ENCODE data around the gene SUPT3H.

SUPT3H gene

GRCh38 chr6:45006893-45007292 lies 370.8 kb downstream of the SUPT3H start:
- DNase-seq, result no peak

DNA sequence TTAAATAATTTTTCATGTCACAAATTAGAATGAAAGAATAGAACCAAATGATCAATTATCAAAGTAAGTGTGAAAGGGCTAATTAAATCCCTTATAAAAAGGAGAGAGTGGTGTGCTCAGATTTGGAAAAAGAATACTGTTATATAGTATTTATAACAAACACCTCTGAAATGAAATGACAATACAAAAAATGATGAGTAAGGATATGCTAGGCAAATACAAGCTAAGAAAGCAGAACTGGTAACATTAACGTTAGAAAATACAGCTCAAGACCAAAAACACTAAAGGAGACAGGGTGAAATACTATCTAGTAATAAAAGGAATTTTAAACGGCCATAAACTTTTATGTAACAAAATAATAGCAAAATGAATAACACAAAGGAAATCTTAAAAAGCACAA lies 373.8 kb downstream of the SUPT3H start:
- DNase-seq, result no peak

DNA sequence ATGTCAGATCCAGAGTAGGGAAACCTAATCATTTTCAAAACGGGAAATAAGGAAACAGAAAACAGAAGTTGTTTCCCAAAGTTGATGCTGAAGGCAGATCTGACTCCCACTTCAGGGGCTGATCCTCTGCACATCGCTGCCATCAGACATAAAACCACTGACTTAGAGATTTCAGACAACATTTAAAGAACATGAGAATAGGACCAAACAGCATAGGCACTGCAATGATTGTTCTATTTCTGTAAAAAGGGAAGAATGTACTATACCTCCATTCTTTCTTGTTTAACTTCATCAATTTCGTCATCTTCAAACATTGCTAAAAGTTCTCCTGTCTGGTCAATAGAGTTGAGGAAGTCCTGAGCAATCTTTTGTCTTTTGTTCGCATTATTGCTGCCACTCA lies 374.3 kb downstream of the SUPT3H start:
- DNase-seq, result no peak

GRCh38 chr6:45002390-45003105 lies 375.2 kb downstream of the SUPT3H start:
- DNase-seq, result no peak

DNA sequence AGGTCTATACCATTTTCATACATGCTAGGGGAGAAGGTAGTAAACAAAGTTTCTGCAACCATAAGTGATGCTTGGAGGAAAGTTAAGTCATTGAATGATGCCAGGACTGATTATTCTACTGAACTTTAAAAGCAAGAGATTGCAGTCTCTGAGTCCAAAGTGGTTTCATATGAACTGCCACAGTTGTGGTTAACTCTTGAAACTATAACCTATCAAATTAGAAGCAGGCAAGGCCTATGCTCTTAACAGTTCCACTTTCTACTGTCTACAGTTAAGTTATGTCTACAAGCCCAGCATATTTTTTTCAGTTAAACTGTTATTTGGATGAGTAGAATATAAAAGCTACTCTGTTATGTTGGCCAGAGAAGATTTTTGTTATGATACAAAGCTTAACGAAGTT lies 376.1 kb downstream of the SUPT3H start:
- DNase-seq, result no peak

GRCh38 chr6:45000833-45001232 lies 376.9 kb downstream of the SUPT3H start:
- DNase-seq, result no peak

- DNase-seq, result no peak
Observed at GRCh38 chr6:44999066-44999465, 378.7 kb downstream of the SUPT3H start.

DNA sequence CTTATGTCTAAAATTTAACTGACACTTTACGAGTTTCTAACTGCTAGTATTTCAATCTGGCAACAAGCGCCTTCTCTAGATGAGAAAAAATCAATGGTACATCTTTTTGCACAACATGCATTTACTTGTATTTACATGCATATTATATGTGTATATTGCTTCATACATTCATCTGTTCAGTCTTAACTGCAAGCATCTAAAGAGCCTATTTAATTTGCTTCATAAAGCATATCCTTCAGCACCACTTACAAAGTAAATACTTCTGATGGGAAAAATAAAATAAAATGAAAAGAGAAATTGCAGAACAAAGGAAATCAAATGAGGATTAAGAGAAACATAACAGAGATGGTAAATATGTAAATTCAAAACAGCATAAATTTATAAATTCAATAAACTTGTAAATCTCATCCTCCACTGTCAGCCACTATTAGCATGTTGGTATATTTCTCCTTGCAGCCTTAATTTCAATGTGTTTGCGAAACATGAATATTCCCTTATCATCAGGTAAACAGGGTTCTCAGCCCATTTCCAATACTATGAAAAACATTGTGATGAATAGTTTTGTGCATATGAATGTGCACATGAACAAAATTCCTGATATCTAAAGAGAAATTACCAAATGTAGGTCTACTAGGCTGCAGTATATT lies 382.1 kb downstream of the SUPT3H start:
- no peak for DNase-seq

DNA sequence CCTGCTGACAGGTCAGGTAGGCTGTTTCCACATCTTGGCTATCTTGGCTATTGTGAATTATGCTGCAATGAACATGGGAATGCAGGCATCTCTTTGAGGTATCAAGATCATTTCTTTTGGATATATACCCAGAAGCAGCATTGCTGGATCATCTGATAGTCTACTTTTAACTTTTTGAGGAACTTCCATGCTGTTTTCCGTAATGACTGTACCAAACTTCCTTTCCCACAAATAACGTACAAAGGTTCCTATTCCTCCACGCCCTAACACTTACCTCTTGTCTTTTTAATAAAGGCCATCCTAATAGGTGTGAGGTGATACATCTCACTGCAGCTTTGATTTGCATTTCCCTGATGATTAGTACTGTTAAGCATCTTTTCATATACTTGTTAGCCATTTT lies 388.3 kb downstream of the SUPT3H start:
- DNase-seq, result no peak

GRCh38 chr6:44985006-44985405 lies 392.7 kb downstream of the SUPT3H start:
- no peak for DNase-seq

DNA sequence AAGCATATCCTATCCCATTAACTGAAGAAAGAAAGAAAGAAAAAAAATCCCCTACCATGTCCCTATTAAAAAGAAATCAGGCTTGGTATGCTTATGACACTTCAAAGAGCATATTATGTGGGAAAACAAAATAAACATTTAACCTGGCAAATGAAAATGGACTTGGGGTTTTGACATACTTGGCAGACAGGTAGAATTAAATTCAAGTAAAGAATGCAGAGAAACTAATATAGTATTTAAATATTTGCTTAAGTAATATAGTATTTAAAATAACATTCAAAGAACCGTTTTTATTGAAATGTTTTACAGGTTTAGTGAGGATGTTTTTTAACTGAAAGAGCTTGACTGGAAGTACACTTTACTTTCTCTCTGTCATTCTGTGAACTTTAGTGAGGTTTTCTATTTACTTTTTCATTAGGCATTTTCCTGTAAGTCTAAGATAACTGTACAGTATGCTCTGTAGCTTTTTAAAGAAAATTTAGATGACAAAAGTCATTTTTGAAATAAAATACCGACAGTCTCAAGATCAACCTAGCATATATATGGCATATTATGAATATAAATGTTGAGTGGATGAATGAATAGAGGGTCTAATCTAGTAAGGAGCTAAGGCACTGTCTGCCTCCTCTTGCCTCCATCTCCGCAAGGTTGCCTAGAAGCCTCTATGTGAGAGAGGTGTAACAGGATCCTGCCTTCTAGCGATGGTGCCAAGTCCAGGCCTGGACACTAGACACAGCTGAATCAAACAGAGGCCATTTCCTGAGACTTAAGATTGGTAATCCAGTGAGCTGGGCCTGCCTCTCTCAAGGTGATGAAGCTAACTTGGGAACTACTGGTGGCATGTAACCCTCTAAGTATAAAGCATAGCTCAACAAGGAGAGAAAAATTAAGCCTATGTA lies 394.0 kb downstream of the SUPT3H start:
- no peak for DNase-seq

GRCh38 chr6:44980841-44981240 lies 396.9 kb downstream of the SUPT3H start:
- no peak for DNase-seq

DNA sequence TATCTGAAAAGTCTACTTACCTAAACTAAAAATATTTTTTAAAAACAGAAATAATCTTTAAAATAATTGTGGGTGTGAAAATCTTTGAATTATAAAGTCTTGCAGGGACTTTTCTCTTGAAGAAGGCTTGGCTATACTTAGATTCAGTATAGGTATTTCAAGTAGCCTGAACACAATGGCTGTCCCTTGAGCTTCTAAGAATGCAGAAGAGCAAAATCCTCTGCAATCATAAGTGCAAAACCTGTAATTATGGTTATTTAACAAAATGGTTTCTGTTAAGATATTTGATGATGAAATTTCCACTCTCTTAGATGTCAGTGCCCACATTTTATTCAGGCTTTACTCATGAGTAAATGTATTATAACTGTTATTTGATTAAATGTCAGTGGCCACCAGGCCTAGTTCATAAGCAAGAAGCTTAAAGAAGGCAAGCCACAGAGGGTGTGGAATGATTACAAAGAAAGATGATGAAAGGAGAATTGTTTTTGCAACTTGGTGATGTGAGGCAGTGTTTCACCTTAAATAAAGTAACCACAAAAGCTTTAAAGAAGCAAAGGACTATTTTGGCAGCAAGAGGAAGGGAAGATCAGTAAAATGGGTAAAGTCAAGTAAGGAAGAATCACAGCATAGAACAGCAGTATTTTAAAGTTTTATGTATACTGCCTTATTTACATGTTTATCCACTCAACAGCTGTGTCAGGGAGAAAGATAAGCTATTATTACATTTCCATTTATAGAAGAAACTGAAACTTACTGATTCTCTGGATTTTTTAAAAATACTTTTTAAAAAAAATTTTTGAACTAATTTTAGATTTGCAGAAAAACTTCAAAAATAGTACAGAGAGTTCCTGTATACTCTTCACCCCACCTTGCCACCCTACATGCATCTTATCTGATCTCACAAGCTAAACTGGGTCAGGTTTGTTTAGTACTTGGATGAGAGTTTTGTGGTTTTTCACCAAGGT lies 400.8 kb downstream of the SUPT3H start:
- DNase-seq, result no peak

DNA sequence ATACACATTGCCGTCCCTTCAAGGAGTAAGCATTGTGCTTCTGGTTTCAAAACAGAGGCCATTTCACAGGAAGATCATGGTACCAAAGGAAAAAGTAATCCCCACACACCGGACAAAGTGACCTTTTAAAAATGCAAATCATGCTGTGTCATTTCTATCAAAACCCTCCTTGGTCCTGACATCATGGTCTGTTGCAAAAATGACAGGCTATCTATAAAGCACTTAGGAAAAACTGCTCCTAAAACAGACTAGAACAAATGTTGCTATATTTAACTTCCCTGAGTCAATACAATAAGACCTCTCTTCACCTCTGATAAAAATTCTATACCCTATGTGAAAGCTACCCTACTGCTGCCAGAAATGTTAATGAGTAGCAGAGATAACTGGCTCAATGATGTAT lies 403.2 kb downstream of the SUPT3H start:
- no peak for DNase-seq

DNA sequence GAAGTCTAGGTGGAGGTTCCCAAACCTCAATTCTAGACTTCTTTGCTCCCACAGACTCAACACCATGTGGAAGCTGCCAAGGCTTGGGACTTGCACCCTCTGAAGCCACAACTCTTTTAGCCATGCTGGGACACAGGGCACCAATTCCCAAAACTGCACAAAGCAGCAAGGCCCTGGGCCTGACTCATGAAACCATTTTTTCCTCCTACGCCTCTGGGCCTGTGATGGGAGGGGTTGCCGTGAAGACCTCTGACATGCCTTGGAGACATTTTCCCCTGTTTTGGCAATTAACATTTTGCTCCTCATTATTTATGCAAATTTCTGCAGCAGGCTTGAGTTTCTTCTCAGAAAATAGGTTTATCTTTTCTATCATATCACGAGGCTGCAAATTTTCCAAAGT lies 405.0 kb downstream of the SUPT3H start:
- no peak for DNase-seq

DNA sequence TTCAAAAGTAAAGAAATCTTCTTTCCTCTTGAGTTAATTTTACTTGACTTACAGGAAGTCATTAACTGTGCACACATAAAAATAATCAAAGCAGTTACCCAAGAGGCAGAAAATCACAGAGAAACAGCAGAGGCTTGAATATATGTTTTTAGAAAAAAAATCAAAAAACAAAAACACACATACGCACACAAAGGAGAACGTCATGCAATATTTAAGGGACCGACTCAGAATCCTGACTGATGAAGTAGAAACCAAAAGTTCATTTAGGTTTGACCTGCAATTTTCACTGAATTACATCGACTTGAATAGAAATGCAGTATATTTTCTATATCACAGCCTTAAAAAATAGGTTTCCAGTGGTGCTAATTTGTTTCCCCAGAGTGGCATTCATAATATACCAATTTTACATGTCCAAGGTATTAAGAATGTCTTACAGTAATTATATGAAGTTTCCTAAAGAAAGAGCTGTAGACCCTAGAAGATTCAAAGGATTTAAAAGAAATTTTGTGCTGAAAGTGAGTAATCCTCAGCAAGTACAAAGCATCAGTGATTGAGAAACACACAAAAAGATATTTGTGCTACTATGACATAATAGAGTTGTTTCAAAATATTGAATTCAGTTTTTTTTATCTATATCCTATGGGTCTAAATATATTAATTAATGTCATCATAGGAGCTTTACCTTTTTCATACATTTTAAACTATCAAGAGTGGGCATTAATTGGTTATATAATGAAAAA lies 408.1 kb downstream of the SUPT3H start:
- no peak for DNase-seq

DNA sequence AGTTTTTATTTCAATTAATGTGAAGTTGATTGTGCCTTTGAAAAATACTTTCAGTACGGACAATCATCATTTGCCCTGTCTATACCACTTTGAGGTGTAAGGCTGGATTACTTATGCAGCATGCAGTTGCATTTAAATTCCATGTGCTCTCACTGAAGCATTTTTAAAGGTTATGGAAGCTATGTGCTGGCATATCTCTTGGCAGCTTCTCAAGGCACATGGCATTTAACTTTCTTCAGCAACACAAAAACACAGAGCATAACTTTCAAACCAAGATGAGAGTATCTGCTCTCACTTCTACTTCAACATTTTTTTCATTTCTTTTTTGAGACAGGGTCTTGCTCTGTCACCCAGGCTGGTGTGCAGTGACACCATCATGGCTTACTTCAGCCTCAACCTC lies 410.3 kb downstream of the SUPT3H start:
- no peak for DNase-seq

- no peak for DNase-seq
Observed at GRCh38 chr6:44966449-44967092, 411.2 kb downstream of the SUPT3H start.

DNA sequence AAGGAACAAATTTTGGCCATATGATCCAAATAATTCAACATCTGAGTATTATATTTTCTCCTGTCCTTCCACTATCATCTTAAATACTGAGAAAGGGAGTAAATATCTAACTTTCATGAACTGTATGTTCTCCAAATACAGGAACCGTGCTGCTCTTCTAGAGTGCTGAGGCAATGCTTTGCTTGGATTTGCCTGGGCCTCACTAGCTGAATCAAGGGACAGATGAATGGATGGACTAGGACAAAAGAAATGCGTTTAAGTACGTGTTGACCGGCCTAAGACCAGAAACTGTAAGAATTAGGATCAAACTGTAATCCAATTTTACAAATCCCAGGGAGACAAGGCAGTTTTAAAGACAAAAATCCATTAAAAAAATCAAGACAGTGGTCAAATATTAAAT lies 412.0 kb downstream of the SUPT3H start:
- no peak for DNase-seq

GRCh38 chr6:44960898-44961297 lies 416.8 kb downstream of the SUPT3H start:
- no peak for DNase-seq
